ENCODE data around the gene ADAM29.

The ADAM29 gene

GRCh38 chr4:174993916-174994315, 75.8 kb downstream of the ADAM29 start:
- Histone ChIP-seq H3K27me3 (ENCODE audit: insufficient read depth, low read length, poor library complexity, severe bottlenecking) (no peaks in the 10 kb centered on the region), H2AFZ (ENCODE audit: low read length) (no peak overlapping the region), H3K4me2 (ENCODE audit: low read depth, low read length, poor library complexity, severe bottlenecking) (no peak overlapping the region), H3K9me3 (ENCODE audit: insufficient read depth, low read depth, low read length) (no peaks in the 10 kb centered on the region), H3K4me1 (ENCODE audit: insufficient read depth, low read length, poor library complexity, severe bottlenecking) (no peaks in the 10 kb centered on the region), H3K9ac (ENCODE audit: low read depth, low read length, poor library complexity, severe bottlenecking) (no peak overlapping the region), H3K36me3 (ENCODE audit: insufficient read depth, low read length) (no peaks in the 10 kb centered on the region), H3K4me3 (ENCODE audit: low read length, poor library complexity, severe bottlenecking) (no peak overlapping the region), H3F3A (ENCODE audit: low read depth) (no peaks in the 10 kb centered on the region), H4K20me1 (ENCODE audit: insufficient read depth, low read length, poor library complexity, severe bottlenecking) (no peaks in the 10 kb centered on the region), H3K79me2 (ENCODE audit: insufficient read depth, low read length) (no peaks in the 10 kb centered on the region), H3K9me2 (replicated peaks; ENCODE audit: low read depth, low read length) (no peaks in the 10 kb centered on the region)
- TF ChIP-seq CTCF (conservative IDR thresholded peaks at IDR 0.05; ENCODE audit: low read length) (no peak), EZH2phosphoT487 (IDR thresholded peaks at IDR 0.05; ENCODE audit: borderline replicate concordance) (no peak)

- no peak overlapping the region for H3K9ac ChIP-seq (ENCODE audit: low read depth, low read length, poor library complexity, severe bottlenecking)
- H3K9me2 ChIP-seq (replicated peaks; ENCODE audit: low read depth, low read length): no peaks in the 10 kb centered on the region
- H4K20me1 ChIP-seq (ENCODE audit: insufficient read depth, low read length, poor library complexity, severe bottlenecking): no peaks in the 10 kb centered on the region
- TF ChIP-seq EZH2phosphoT487 (IDR thresholded peaks at IDR 0.05; ENCODE audit: borderline replicate concordance) (no peak), CTCF (conservative IDR thresholded peaks at IDR 0.05; ENCODE audit: low read length) (no peak)
- no peaks in the 10 kb centered on the region for H3K27me3 ChIP-seq (ENCODE audit: insufficient read depth, low read length, poor library complexity, severe bottlenecking)
- no peaks in the 10 kb centered on the region for H3K36me3 ChIP-seq (ENCODE audit: insufficient read depth, low read length)
- no peak overlapping the region for H3K4me3 ChIP-seq (ENCODE audit: low read length, poor library complexity, severe bottlenecking)
- H3K4me2 ChIP-seq (ENCODE audit: low read depth, low read length, poor library complexity, severe bottlenecking): no peak overlapping the region
- no peaks in the 10 kb centered on the region for H3K79me2 ChIP-seq (ENCODE audit: insufficient read depth, low read length)
- no peaks in the 10 kb centered on the region for H3K4me1 ChIP-seq (ENCODE audit: insufficient read depth, low read length, poor library complexity, severe bottlenecking)
- H3K9me3 ChIP-seq (ENCODE audit: insufficient read depth, low read depth, low read length): no peaks in the 10 kb centered on the region
- no peak overlapping the region for H2AFZ ChIP-seq (ENCODE audit: low read length)
- H3F3A ChIP-seq (ENCODE audit: low read depth): no peaks in the 10 kb centered on the region
Observed at GRCh38 chr4:174996079-174996478, 77.9 kb downstream of the ADAM29 start.

GRCh38 chr4:174999407-174999806, 81.2 kb downstream of the ADAM29 start:
- Histone ChIP-seq H3K9ac (ENCODE audit: low read depth, low read length, poor library complexity, severe bottlenecking) (no peak overlapping the region), H2AFZ (ENCODE audit: low read length) (no peak overlapping the region), H3K9me2 (replicated peaks; ENCODE audit: low read depth, low read length) (no peaks in the 10 kb centered on the region), H3K4me3 (ENCODE audit: low read length, poor library complexity, severe bottlenecking) (no peak overlapping the region), H4K20me1 (ENCODE audit: insufficient read depth, low read length, poor library complexity, severe bottlenecking) (no peaks in the 10 kb centered on the region), H3K79me2 (ENCODE audit: insufficient read depth, low read length) (no peaks in the 10 kb centered on the region), H3K36me3 (ENCODE audit: insufficient read depth, low read length) (no peaks in the 10 kb centered on the region), H3K4me1 (ENCODE audit: insufficient read depth, low read length, poor library complexity, severe bottlenecking) (no peaks in the 10 kb centered on the region), H3K4me2 (ENCODE audit: low read depth, low read length, poor library complexity, severe bottlenecking) (no peak overlapping the region), H3F3A (ENCODE audit: low read depth) (no peaks in the 10 kb centered on the region), H3K27me3 (ENCODE audit: insufficient read depth, low read length, poor library complexity, severe bottlenecking) (no peaks in the 10 kb centered on the region), H3K9me3 (ENCODE audit: insufficient read depth, low read depth, low read length) (no peaks in the 10 kb centered on the region)
- TF ChIP-seq CTCF (conservative IDR thresholded peaks at IDR 0.05; ENCODE audit: low read length): no peak
- TF ChIP-seq EZH2phosphoT487 (IDR thresholded peaks at IDR 0.05; ENCODE audit: borderline replicate concordance): no peak

Data from Loucy (cell line).